T-helper 2 cell treated with Interferon-gamma antibody and Interleukin-4, amounts not matched to agents 5 μg/mL and 100 μg/mL, for 36 hours (primary cell): ENCODE results near the gene RERE.
"Not testable (repeated sequence)": the region's sequence is repeated elsewhere in the genome, so short reads cannot be mapped to it uniquely, and the experiment has no call there.

Experiments used
- DNase-seq: peaks from one replicate; pipeline ENCODE4 v3.0.0; 2021; ENCODE audit warnings: low spot score
- H3K27ac Mint-ChIP-seq: one replicate; pipeline ENCODE4 v1.8.0; 2021; ENCODE audit warnings: mild to moderate bottlenecking, mixed read lengths
- H3K27me3 Mint-ChIP-seq: one replicate; pipeline ENCODE4 v1.8.0; 2021; ENCODE audit warnings: low read depth, mixed read lengths
- H3K36me3 Mint-ChIP-seq: one replicate; pipeline ENCODE4 v1.8.0; 2021; ENCODE audit warnings: low read depth, mixed read lengths
- H3K4me1 Mint-ChIP-seq: one replicate; pipeline ENCODE4 v1.8.0; 2021; ENCODE audit warnings: low read depth, mixed read lengths
- H3K4me3 Mint-ChIP-seq: one replicate; pipeline ENCODE4 v1.8.0; 2022; ENCODE audit warnings: mild to moderate bottlenecking, moderate library complexity, mixed read lengths
- H3K9me3 Mint-ChIP-seq: one replicate; pipeline ENCODE4 v1.8.0; 2021; ENCODE audit warnings: mixed read lengths

Gene RERE

DNA sequence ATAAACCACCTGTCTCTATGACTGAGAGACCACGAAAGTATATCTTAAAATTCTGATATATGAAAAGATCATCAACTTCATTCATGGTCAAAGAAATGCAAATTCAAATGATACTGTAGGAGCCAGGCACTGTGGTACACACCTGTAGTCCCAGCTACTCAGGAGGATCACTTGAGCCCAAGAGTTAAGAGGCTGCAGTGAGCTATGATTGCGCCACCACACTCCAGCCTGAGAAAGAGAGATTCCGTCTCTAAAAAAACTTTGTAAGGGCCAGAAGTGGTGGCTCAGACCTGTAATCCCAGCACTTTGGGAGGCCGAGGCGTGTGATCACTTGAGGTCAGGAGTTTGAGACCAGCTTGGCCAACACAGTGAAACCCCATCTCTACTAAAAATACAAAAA lies 17.0 kb downstream of the RERE start:
- DNase-seq: no peak
- H3K4me1 Mint-ChIP-seq: peaks cover 7% of the 10 kb centered on the region
- H3K9me3 Mint-ChIP-seq: no peaks in the 10 kb centered on the region
- no peak overlapping the region for H3K27ac Mint-ChIP-seq
- no peaks in the 10 kb centered on the region for H3K27me3 Mint-ChIP-seq
- H3K36me3 Mint-ChIP-seq: no peaks in the 10 kb centered on the region
- no peak overlapping the region for H3K4me3 Mint-ChIP-seq

DNA sequence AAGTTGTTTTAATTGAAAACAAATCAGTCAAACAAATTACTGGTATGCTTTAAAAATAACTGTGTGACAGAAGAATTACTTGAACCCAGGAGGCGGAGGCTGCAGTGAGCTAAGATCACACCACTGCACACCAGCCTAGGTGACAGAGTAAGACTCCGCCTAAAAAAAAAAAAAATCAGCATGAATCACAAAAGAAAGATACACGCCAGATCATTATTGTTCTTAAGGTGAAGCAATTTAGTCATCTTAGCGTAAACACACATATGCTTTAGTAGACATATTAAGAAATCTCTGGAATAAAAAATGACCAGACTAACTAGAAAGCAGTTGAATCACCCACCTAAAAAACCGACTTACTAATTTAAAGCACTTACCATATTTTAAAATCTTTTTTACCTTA lies 20.2 kb downstream of the RERE start:
- no peaks in the 10 kb centered on the region for H3K36me3 Mint-ChIP-seq
- no peaks in the 10 kb centered on the region for H3K27me3 Mint-ChIP-seq
- H3K4me3 Mint-ChIP-seq: no peak overlapping the region
- H3K27ac Mint-ChIP-seq: no peak overlapping the region
- H3K4me1 Mint-ChIP-seq: peaks cover 7% of the 10 kb centered on the region
- H3K9me3 Mint-ChIP-seq: no peaks in the 10 kb centered on the region
- DNase-seq: no peak

DNA sequence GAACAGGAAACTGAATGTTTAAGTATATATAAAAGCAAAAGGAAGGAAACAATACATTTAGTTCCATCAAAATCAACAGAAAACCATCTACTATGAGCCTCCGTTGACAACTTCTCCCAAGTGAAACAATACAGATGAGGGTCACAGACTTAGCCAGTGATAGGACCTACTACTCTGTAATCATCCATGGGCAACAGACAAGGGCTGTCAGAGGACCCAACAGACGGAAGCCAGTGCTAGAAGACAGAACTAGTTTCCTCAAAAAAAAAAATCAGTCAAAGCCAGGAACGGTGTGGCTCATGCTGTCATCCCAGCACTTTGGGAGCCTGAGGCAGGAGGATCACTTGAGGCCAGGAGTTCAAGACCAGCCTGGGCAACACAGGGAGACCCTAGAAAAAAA lies 20.6 kb downstream of the RERE start:
- DNase-seq: no peak
- Mint-ChIP-seq H3K9me3 (no peaks in the 10 kb centered on the region), H3K4me3 (no peak overlapping the region), H3K36me3 (no peaks in the 10 kb centered on the region), H3K27ac (no peak overlapping the region), H3K4me1 (peaks cover 7% of the 10 kb centered on the region), H3K27me3 (no peaks in the 10 kb centered on the region)

DNA sequence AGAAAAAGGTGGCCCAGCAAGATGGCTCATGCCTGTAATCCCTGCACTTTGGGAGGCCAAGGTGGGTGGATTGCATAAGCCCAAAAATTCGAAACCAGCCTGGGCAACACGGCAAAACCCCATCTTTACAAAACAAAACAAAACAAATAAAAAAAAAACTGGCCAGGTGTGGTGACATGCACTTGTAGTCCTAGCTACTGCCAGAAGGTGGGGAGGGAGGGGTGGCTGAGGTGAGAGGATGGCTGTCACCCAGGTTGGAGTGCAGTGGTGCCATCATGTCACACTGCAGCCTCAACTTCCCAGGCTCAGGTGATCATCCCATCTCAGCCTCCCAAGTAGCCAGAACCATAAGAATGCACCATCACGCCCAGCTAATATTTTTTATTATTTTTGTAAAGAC lies 22.8 kb downstream of the RERE start:
- Mint-ChIP-seq H3K4me3 (no peak overlapping the region), H3K27ac (no peak overlapping the region), H3K9me3 (no peaks in the 10 kb centered on the region), H3K36me3 (no peaks in the 10 kb centered on the region), H3K27me3 (no peaks in the 10 kb centered on the region), H3K4me1 (peaks cover 7% of the 10 kb centered on the region)
- no peak for DNase-seq

DNA sequence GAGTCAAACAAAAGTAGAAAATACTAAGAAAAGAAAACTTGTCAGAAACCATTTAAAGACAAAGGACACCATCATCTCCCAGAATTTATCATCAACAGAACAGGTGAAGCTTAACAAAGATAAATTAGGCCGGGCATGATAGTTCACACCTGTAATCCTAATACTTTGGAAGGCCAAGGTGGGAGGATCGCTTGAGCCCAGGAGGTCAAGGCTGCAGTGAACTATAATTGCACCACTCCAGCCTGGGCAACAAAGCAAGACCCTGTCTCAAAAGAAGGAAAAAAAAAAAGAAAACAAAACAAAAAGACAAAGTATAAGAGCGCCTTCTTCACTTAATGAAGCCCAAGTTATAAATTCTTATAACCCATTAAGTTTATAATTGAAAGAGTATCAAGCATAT lies 25.6 kb downstream of the RERE start:
- H3K27me3 Mint-ChIP-seq: no peaks in the 10 kb centered on the region
- no peak for DNase-seq
- H3K27ac Mint-ChIP-seq: no peak overlapping the region
- no peaks in the 10 kb centered on the region for H3K9me3 Mint-ChIP-seq
- peaks cover 4% of the 10 kb centered on the region for H3K4me1 Mint-ChIP-seq
- no peaks in the 10 kb centered on the region for H3K36me3 Mint-ChIP-seq
- H3K4me3 Mint-ChIP-seq: no peak overlapping the region

DNA sequence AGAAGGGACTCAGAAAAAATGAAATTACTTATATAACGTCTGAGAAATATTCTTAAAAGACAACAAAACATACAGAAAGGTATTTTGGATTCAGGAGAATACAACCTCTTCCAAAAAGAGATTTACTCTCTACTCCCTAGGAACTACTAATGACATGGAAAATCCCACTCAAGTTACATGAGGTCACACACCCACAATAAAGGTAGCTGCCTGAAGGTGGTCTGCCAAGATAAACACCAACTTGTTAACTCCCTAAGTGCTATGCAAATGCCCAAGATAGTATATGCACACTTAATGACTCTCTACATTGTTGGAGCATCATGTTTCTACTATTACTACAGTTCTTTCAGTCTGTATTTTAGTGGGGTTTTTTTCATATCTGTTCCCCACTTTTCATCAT lies 26.5 kb downstream of the RERE start:
- DNase-seq: no peak
- no peak overlapping the region for H3K4me3 Mint-ChIP-seq
- no peak overlapping the region for H3K27ac Mint-ChIP-seq

DNA sequence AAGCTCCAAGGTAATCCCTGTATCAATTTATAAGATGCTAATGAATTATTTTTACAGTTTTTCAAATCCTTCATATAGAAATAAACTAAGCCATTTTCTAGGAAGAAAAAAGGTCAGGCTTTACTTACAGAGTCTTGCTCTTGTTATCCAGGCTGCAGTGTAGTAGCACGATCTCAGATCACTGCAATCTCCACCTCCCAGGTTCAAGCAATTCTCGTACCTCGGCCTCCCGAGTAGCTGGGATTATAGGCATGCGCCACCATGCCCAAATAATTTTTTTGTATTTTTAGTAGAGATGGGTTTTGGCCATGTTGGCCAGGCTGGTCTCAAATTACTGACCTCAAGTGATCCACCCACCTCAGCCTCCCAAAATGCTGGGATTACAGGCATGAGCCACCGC lies 27.0 kb downstream of the RERE start:
- H3K36me3 Mint-ChIP-seq: no peaks in the 10 kb centered on the region
- no peak overlapping the region for H3K27ac Mint-ChIP-seq
- H3K4me1 Mint-ChIP-seq: no peaks in the 10 kb centered on the region
- H3K27me3 Mint-ChIP-seq: no peaks in the 10 kb centered on the region
- no peak for DNase-seq
- no peak overlapping the region for H3K4me3 Mint-ChIP-seq
- no peaks in the 10 kb centered on the region for H3K9me3 Mint-ChIP-seq

More for the DNA sequence above, 26.5 kb downstream of the RERE start:
- no peaks in the 10 kb centered on the region for H3K9me3 Mint-ChIP-seq
- no peaks in the 10 kb centered on the region for H3K4me1 Mint-ChIP-seq
- H3K27me3 Mint-ChIP-seq: no peaks in the 10 kb centered on the region
- H3K36me3 Mint-ChIP-seq: no peaks in the 10 kb centered on the region

DNA sequence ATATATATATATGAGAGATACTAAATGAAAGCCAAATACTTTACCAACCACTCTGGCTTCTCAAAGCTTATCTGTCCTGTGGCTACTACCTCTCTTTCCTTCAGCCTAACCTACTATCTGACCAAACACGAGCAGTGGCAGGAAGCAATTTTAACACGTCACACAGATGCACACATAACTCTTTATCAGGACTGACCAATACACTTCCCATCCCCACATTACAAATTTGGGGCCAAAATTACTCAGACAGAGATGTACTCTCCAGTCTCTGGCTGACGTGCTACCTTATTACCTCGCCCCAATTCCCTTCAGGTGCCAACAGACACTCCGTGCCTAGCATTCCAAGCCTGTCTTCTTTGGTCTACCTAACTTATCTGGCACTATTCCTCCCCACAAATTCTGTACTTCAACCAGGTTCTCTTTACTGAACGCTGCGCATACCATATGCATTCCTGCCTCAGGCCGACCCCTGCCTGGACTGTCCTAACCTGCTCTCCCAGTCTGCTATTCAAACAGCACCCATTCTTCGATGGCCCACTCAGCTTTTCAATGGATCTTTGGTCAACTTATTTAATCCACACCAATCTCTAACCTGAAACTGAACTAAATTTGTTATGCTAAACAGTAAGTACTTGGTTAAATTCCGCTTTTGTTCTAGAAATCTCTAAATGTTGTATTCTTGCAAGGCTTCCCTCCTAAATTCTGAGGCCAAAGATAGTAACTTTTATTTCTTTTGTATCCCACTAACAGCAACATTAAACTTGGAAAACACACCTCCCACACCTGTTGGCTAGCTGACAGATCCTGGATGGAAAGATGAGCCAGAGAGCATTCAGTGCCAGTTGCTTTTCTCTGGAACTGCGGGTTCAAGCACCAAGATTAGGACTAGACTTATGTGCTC lies 27.9 kb downstream of the RERE start:
- Mint-ChIP-seq H3K27me3 (no peaks in the 10 kb centered on the region), H3K36me3 (no peaks in the 10 kb centered on the region), H3K4me3 (no peak overlapping the region), H3K4me1 (no peaks in the 10 kb centered on the region), H3K27ac (no peak overlapping the region), H3K9me3 (no peaks in the 10 kb centered on the region)
- no peak for DNase-seq

DNA sequence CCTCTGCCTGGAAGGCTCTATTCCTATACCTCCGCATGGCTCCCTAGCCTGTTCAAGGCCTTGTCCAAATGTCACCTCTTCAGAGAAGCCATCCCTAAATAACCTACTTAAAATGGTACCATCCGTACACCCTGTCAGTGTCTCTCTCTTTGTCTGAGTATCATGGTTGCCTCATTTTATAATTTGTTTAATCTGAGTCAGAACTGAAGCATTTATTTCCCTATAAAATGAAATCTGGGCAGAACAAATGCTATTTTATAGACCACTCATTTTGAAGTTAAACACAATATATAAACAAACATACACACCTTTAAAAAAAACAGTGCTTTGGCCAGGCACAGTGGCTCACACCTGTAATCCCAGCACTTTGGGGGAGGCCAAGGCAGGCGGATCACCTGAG lies 30.2 kb downstream of the RERE start:
- Mint-ChIP-seq H3K27ac (no peak overlapping the region), H3K4me3 (no peak overlapping the region), H3K4me1 (no peaks in the 10 kb centered on the region), H3K36me3 (no peaks in the 10 kb centered on the region), H3K27me3 (no peaks in the 10 kb centered on the region), H3K9me3 (no peaks in the 10 kb centered on the region)
- DNase-seq: no peak

DNA sequence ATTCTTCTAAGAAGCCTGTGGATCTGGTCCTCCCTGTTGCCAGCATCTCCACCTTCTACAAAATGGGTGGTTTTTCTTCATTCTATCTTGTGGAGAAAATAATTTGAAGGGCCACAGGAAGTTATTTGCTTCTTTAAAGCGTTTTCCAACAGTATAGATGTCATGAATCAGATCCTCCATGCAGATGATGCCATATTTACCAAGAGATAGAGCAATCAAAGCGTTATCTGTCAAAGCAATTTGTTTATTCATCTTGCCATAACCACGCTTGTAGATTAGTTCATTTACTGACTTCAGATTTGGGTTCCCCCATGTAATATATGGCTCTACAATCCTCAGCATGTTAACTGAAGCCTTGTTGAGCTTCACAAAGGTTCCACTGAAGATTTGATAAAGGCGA lies 31.2 kb downstream of the RERE start:
- H3K27me3 Mint-ChIP-seq, H3K36me3 Mint-ChIP-seq, H3K27ac Mint-ChIP-seq, DNase-seq, H3K4me1 Mint-ChIP-seq, H3K9me3 Mint-ChIP-seq, H3K4me3 Mint-ChIP-seq: not testable (repeated sequence)

DNA sequence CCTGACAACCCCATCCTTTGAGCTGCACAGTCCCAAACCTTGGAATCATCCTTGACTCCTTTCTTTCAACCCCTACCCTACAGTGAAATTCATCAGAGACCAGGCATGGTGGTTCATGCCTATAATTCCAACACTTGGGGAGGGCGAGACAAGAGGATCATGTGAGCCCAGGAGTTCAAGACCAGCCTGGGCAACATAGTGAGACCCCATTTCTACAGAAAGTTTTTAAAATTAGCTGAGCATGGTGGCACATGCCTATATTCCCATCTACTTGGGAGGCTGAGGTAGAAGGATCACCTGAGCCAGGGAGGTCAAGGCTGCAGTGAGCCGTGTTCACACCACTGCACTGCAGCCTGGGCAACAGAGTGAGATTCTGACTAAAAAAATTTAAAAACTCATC lies 34.5 kb downstream of the RERE start:
- Mint-ChIP-seq H3K36me3 (no peaks in the 10 kb centered on the region), H3K9me3 (no peaks in the 10 kb centered on the region), H3K4me3 (no peak overlapping the region), H3K27ac (no peak overlapping the region), H3K27me3 (no peaks in the 10 kb centered on the region), H3K4me1 (peaks cover 9% of the 10 kb centered on the region)
- no peak for DNase-seq

DNA sequence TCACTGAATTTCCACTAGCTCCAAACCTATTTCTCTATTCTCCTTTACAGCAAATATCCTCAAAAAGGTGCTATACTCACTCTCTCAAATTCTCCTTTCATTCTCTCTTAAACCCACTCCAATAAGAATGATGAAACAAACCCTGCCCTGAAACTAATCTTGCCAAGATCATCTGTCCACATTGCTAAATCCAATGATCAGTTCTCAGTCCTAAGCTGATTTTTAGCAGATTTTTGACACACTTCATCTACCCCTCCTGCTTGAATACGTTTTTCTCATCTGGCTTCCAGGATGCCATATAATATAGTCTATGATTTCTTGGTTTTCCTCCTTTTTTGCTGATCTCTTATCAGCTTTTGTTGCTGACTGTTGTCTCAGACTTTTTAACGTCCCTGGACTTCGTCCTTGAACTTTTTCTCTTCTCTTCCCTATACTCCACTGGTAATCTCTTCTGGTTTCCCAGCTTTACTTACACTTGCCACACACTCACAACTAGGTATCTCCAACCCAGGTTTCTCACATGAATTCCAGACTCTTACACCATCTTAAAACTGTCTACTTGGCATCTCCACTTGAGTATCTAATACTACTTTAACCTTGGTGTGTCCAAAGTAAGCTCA lies 35.3 kb downstream of the RERE start:
- H3K27me3 Mint-ChIP-seq: no peaks in the 10 kb centered on the region
- peaks cover 9% of the 10 kb centered on the region for H3K4me1 Mint-ChIP-seq
- no peak overlapping the region for H3K4me3 Mint-ChIP-seq
- no peak overlapping the region for H3K27ac Mint-ChIP-seq
- H3K9me3 Mint-ChIP-seq: no peaks in the 10 kb centered on the region
- no peaks in the 10 kb centered on the region for H3K36me3 Mint-ChIP-seq
- DNase-seq: no peak

DNA sequence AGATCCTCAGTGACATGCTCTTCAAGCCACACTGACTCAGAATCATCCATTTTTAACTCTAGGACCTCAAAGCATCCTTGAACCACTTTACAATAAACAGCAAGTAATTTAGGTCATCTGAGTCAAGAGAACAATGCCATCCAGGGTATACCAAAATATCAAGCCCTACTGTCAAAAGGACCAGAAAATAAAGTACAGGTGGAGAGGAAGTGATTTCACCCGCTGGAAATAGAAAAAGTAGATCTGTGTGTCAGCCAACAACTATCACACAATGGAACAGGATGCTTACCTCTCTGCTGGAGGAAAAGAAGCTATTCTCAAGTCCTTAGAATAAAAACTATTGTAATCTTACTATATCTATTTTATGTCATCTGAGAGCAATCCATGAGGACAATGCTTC lies 37.0 kb downstream of the RERE start:
- H3K36me3 Mint-ChIP-seq: no peaks in the 10 kb centered on the region
- no peaks in the 10 kb centered on the region for H3K27me3 Mint-ChIP-seq
- H3K27ac Mint-ChIP-seq: no peak overlapping the region
- no peaks in the 10 kb centered on the region for H3K9me3 Mint-ChIP-seq
- no peak for DNase-seq
- no peak overlapping the region for H3K4me3 Mint-ChIP-seq
- peaks cover 9% of the 10 kb centered on the region for H3K4me1 Mint-ChIP-seq

DNA sequence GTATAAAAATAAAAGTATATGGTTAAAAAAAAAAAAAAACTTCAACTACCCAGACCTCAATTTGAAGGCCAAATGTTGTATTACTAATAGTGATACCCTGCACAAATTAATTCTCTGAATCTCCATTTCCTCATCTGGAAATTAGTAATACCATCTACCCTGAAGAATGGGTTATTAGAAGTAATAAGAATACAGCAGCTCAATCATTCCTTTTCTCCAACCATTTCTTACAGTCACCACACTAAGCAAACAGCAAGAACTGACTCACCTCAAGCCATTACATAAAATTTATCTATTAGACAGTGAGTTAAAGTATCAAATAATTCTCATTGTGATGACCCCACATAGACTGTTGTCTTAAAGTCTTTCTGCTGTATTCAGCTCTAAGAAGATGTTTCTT lies 39.6 kb downstream of the RERE start:
- DNase-seq: no peak
- Mint-ChIP-seq H3K27ac (no peak overlapping the region), H3K36me3 (no peaks in the 10 kb centered on the region)

DNA sequence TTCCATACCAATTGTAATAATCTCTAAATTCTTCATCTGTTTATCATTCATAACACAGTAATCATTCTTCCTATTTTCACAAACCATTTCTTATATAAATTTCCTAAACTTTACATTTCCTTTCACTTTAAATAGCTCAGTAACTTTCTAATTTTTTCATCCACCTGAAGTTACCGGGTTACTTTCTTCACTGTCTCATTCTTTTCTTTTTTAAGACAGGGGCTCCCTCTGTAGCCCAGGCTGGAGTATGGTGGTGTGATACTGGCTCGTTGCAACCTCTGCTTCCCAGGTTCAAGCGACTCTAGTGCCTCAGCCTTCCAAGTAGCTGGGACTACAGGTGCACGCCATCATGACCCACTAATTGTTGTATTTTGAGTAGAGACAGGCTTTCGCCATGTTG lies 41.3 kb downstream of the RERE start:
- Mint-ChIP-seq H3K9me3 (no peaks in the 10 kb centered on the region), H3K36me3 (no peaks in the 10 kb centered on the region), H3K4me3 (no peak overlapping the region), H3K27me3 (no peaks in the 10 kb centered on the region), H3K27ac (no peak overlapping the region), H3K4me1 (peaks cover 9% of the 10 kb centered on the region)
- DNase-seq: no peak

More for the DNA sequence above, 39.6 kb downstream of the RERE start:
- Mint-ChIP-seq H3K9me3 (no peaks in the 10 kb centered on the region), H3K4me1 (peaks cover 9% of the 10 kb centered on the region), H3K27me3 (no peaks in the 10 kb centered on the region), H3K4me3 (no peak overlapping the region)
